H1 (cell line): ENCODE data around the gene NUDT2. TPM values are rescaled to one million over a fixed set of nuclear protein-coding genes. Genes with fewer than 3 reads are reported as not detected.

Source experiments
- CTCF ChIA-PET: fragments of 300-600 bp; sonication (Branson Sonifier 250); formaldehyde crosslinking; loops from one replicate; lab custom pipeline; 2021; ENCODE audit not compliant: partially characterized antibody; lab: Charles Lee
- POLR2A ChIA-PET: fragments of 300-600 bp; sonication (Branson Sonifier 250); formaldehyde crosslinking; loops from one replicate; lab custom pipeline; 2021; ENCODE audit warnings: inconsistent platforms; ENCODE audit not compliant: partially characterized antibody; lab: Charles Lee
- DNase-seq, 2 experiments: peaks; one replicate each; pipeline versions ENCODE4 v3.0.0 to v3.0.0-alpha.2; 2010 to 2022; ENCODE audit warnings: low spot score in 2 of 2, low read depth in 1 of 2, mixed read lengths in 1 of 2
- FAIRE-seq: peaks from 2 replicates; lab custom pipeline; 2011; peaks lifted over from hg19 to GRCh38; lab: Jason Lieb, UNC
- H2AFZ ChIP-seq: 2 replicates; pipeline ENCODE4 v1.8.1; 2012; ENCODE audit warnings: low read length, inconsistent platforms
- H2AK5ac ChIP-seq: 2 replicates; pipeline ENCODE4 v1.6.1; 2013; ENCODE audit warnings: low read depth, low read length
- H2BK120ac ChIP-seq: replicated peaks from 2 replicates; pipeline ENCODE3; 2013; ENCODE audit warnings: low read depth, low read length, inconsistent platforms
- H2BK12ac ChIP-seq: 2 replicates; pipeline ENCODE4 v1.6.1; 2013; ENCODE audit warnings: low read depth, low read length
- H2BK15ac ChIP-seq: 2 replicates; pipeline ENCODE4 v1.6.1; 2013; ENCODE audit warnings: low read length
- H2BK20ac ChIP-seq: 2 replicates; pipeline ENCODE4 v1.6.1; 2013; ENCODE audit warnings: low read length
- H2BK5ac ChIP-seq: 2 replicates; pipeline ENCODE4 v1.6.1; 2013; ENCODE audit warnings: low read depth, low read length
- H3K14ac ChIP-seq: 2 replicates; pipeline ENCODE4 v1.6.1; 2013; ENCODE audit warnings: inconsistent platforms; ENCODE audit not compliant: insufficient read length
- H3K18ac ChIP-seq: 2 replicates; pipeline ENCODE4 v1.6.1; 2013; ENCODE audit warnings: low read length; ENCODE audit errors: extremely low read depth
- H3K23ac ChIP-seq: 2 replicates; pipeline ENCODE4 v1.6.1; 2013; ENCODE audit warnings: inconsistent platforms; ENCODE audit not compliant: insufficient read length
- H3K23me2 ChIP-seq: 2 replicates; pipeline ENCODE4 v1.6.1; 2013; ENCODE audit warnings: low read depth, low read length
- H3K27ac ChIP-seq: 2 replicates; pipeline ENCODE4 v1.6.1; 2011; ENCODE audit warnings: low read depth, low read length, inconsistent platforms
- H3K27me3 ChIP-seq, 4 experiments: replicated peaks in 1 of 4; 1 replicate in 1 of 4; 2 replicates in 3 of 4; pipeline versions ENCODE4 v1.6.1 to v1.8.1; 2011 to 2013; ENCODE audit warnings: low read length in 3 of 4, mild to moderate bottlenecking in 3 of 4, inconsistent platforms in 2 of 4, mixed read lengths in 2 of 4, moderate library complexity in 1 of 4; ENCODE audit not compliant: control insufficient read depth in 3 of 4, insufficient read depth in 3 of 4; ENCODE audit errors: extremely low read depth in 1 of 4
- H3K36me3 ChIP-seq, 4 experiments: 2 replicates each; pipeline versions ENCODE4 v1.6.1 to v1.8.1; 2011 to 2013; ENCODE audit warnings: mild to moderate bottlenecking in 4 of 4, low read length in 3 of 4, moderate library complexity in 2 of 4, control low read depth in 1 of 4, inconsistent platforms in 1 of 4; ENCODE audit not compliant: insufficient read depth in 4 of 4, control insufficient read depth in 2 of 4
- H3K4ac ChIP-seq: replicated peaks from 2 replicates; pipeline ENCODE3; 2013; ENCODE audit warnings: low read length, low read depth, mixed read lengths, inconsistent platforms; ENCODE audit not compliant: insufficient read length
- H3K4me1 ChIP-seq, 4 experiments: replicated peaks in 1 of 4; 1 replicate in 1 of 4; 2 replicates in 3 of 4; pipeline versions ENCODE4 v1.6.1 to v1.8.1; 2011 to 2013; ENCODE audit warnings: low read length in 3 of 4, inconsistent platforms in 2 of 4, mixed read lengths in 1 of 4; ENCODE audit not compliant: insufficient read depth in 4 of 4, control insufficient read depth in 3 of 4
- H3K4me2 ChIP-seq, 2 experiments: 2 replicates each; pipeline versions ENCODE4 v1.6.1 to v1.8.1; 2011 to 2013; ENCODE audit warnings: low read depth in 2 of 2, low read length in 2 of 2, control low read depth in 1 of 2, inconsistent platforms in 1 of 2, mild to moderate bottlenecking in 1 of 2; ENCODE audit not compliant: insufficient read depth in 1 of 2
- H3K4me3 ChIP-seq, 4 experiments: fragments of 200-600, 300-600 bp in 1 of 4; sonication (generic), shearing (Covaris generic), sonication (Bioruptor Twin) in 1 of 4; 2 replicates each; pipeline versions ENCODE4 v1.5.1 to v1.8.1; 2011 to 2016; ENCODE audit warnings: low read length in 4 of 4, low read depth in 3 of 4, control low read depth in 2 of 4, inconsistent platforms in 2 of 4, mild to moderate bottlenecking in 2 of 4, mixed read lengths in 1 of 4, moderate library complexity in 1 of 4; ENCODE audit not compliant: insufficient read depth in 2 of 4; ENCODE audit errors: extremely low read depth in 1 of 4
- H3K56ac ChIP-seq: replicated peaks from 2 replicates; pipeline ENCODE3; 2013; ENCODE audit warnings: low read depth, mild to moderate bottlenecking, mixed read lengths, low read length, inconsistent platforms; ENCODE audit not compliant: insufficient read length
- H3K79me1 ChIP-seq: 2 replicates; pipeline ENCODE4 v1.6.1; 2013; ENCODE audit warnings: low read depth, low read length, control low read depth
- H3K79me2 ChIP-seq, 2 experiments: 2 replicates each; pipeline versions ENCODE4 v1.6.1 to v1.8.1; 2012 to 2013; ENCODE audit warnings: low read length in 2 of 2, mild to moderate bottlenecking in 2 of 2, inconsistent platforms in 1 of 2; ENCODE audit not compliant: insufficient read depth in 2 of 2, control insufficient read depth in 1 of 2
- H3K9ac ChIP-seq, 4 experiments: replicated peaks in 1 of 4; 1 replicate in 1 of 4; 2 replicates in 3 of 4; pipeline versions ENCODE4 v1.6.1 to v1.8.1; 2011 to 2013; ENCODE audit warnings: low read depth in 3 of 4, low read length in 3 of 4, control low read depth in 2 of 4, mild to moderate bottlenecking in 2 of 4, moderate library complexity in 2 of 4, inconsistent platforms in 1 of 4; ENCODE audit errors: extremely low read depth in 1 of 4
- H3K9me3 ChIP-seq, 2 experiments: 2 replicates each; pipeline versions ENCODE4 v1.6.1 to v1.8.1; 2012 to 2013; ENCODE audit warnings: mild to moderate bottlenecking in 2 of 2, moderate library complexity in 2 of 2, control low read depth in 1 of 2, inconsistent platforms in 1 of 2, low read depth in 1 of 2, low read length in 1 of 2, mixed read lengths in 1 of 2; ENCODE audit not compliant: insufficient read depth in 2 of 2
- H4K20me1 ChIP-seq, 2 experiments: replicated peaks in 1 of 2; 2 replicates each; pipeline versions ENCODE3 to v1.8.1; 2011 to 2013; ENCODE audit warnings: inconsistent platforms in 2 of 2, low read length in 2 of 2, mild to moderate bottlenecking in 1 of 2; ENCODE audit not compliant: insufficient read depth in 2 of 2, control insufficient read depth in 1 of 2
- H4K5ac ChIP-seq: 2 replicates; pipeline ENCODE4 v1.6.1; 2013; ENCODE audit warnings: low read length, low read depth, mixed read lengths, inconsistent platforms; ENCODE audit not compliant: insufficient read length
- H4K8ac ChIP-seq: 2 replicates; pipeline ENCODE4 v1.8.0; 2013; ENCODE audit warnings: mild to moderate bottlenecking, moderate library complexity, low read length, inconsistent platforms; ENCODE audit not compliant: insufficient read depth; ENCODE audit errors: extremely low read depth
- H4K91ac ChIP-seq: replicated peaks from 2 replicates; pipeline ENCODE3; 2013; ENCODE audit warnings: low read length, mixed read lengths, inconsistent platforms; ENCODE audit not compliant: insufficient read length
- BCL11A ChIP-seq, 2 experiments: IDR thresholded peaks; one replicate each; pipeline ENCODE4 v1.6.1; 2011; ENCODE audit warnings: low read depth in 2 of 2, low read length in 2 of 2, mild to moderate bottlenecking in 2 of 2
- BRCA1 ChIP-seq: IDR thresholded peaks from 2 replicates; pipeline ENCODE4 v1.6.1; 2012; ENCODE audit warnings: low read depth, low read length, improper control_type of control experiment
- EP300 ChIP-seq, 2 experiments: IDR thresholded peaks; 1 replicate in 1 of 2; 2 replicates in 1 of 2; pipeline ENCODE4 v1.6.1; 2011 to 2012; ENCODE audit warnings: low read depth in 2 of 2, low read length in 2 of 2, mild to moderate bottlenecking in 2 of 2, borderline replicate concordance in 1 of 2, inconsistent platforms in 1 of 2, moderate library complexity in 1 of 2
- HDAC2 ChIP-seq, 2 experiments: fragments of 300-600 bp in 1 of 2; sonication (generic) in 1 of 2; IDR thresholded peaks; 2 replicates each; pipeline ENCODE4 v1.6.1; 2011 to 2012; ENCODE audit warnings: low read depth in 2 of 2, low read length in 2 of 2, mild to moderate bottlenecking in 2 of 2, moderate library complexity in 2 of 2, borderline replicate concordance in 1 of 2, inconsistent platforms in 1 of 2
- POLR2A ChIP-seq, 2 experiments: IDR thresholded peaks; 1 replicate in 1 of 2; 2 replicates in 1 of 2; pipeline ENCODE4 v1.6.1; 2011; ENCODE audit warnings: low read depth in 2 of 2, low read length in 2 of 2, mild to moderate bottlenecking in 2 of 2; ENCODE audit errors: control extremely low read depth in 1 of 2
- RNF2 ChIP-seq: fragments of 200-900, 300-1000 bp; sonication (generic); IDR thresholded peaks from 2 replicates; pipeline ENCODE4 v1.7.1; 2016; ENCODE audit warnings: borderline replicate concordance, low read depth, mild to moderate bottlenecking, antibody characterized with exemption, low read length; ENCODE audit not compliant: poor library complexity, severe bottlenecking; ENCODE audit errors: missing control alignments
- SIN3A ChIP-seq, 2 experiments: IDR thresholded peaks in 1 of 2; conservative IDR thresholded peaks in 1 of 2; 2 replicates each; pipeline ENCODE4 v1.6.1; 2011 to 2012; ENCODE audit warnings: low read length in 2 of 2, improper control_type of control experiment in 1 of 2, low read depth in 1 of 2, mild to moderate bottlenecking in 1 of 2
- SIRT6 ChIP-seq: IDR thresholded peaks from one replicate; pipeline ENCODE4 v1.7.1; 2012; ENCODE audit warnings: low read length, inconsistent platforms
- TCF12 ChIP-seq: IDR thresholded peaks from 2 replicates; pipeline ENCODE4 v1.6.1; 2011; ENCODE audit warnings: low read depth, mild to moderate bottlenecking, low read length
- ZNF274 ChIP-seq: IDR thresholded peaks from 2 replicates; pipeline ENCODE4 v1.7.0; 2012; ENCODE audit warnings: low read length, borderline replicate concordance; ENCODE audit errors: extremely low read depth
- WGBS, 2 experiments: shearing (Covaris generic) in 1 of 2; methylation state at CpG; one replicate each; pipeline versions ENCODE4 v1.1.6 to v1.1.7; 2013 to 2015; ENCODE audit warnings: low lambda C conversion rate in 2 of 2, mixed read lengths in 2 of 2, inconsistent platforms in 1 of 2, low coverage in 1 of 2, missing lambda C conversion rate in 1 of 2; ENCODE audit not compliant: insufficient replicate concordance in 2 of 2, insufficient coverage in 1 of 2, insufficient read length in 1 of 2; ENCODE audit errors: extremely low coverage in 1 of 2, missing lambda C conversion rate in 1 of 2; 5-methylcytosine and 5-hydroxymethylcytosine counted together
- polyA plus RNA-seq, 7 experiments: library from polyadenylated mRNA; depleted of rRNA in 3 of 7; stranded (reverse) in 5 of 7; unstranded in 2 of 7; fragments of >200 nt in 5 of 7; fragments of 200-250 nt in 2 of 7; gene quantifications; 1 replicate in 5 of 7; 2 replicates in 1 of 7; 4 replicates in 1 of 7; pipeline versions ENCODE4 v1.2.1 to v1.2.3, GENCODE V29; 2011 to 2013; ENCODE audit warnings: missing spikeins in 2 of 7, mixed read lengths in 2 of 7
- total RNA-seq: library from RNA; stranded (reverse); fragmentation: NEBNext Ultra II Directional; extraction: Animal tissue kit (Norgen Biotek cat#: 25700); gene quantifications from 2 replicates; pipeline ENCODE4 v1.2.1, GENCODE V29; 2021
- TF ChIP-seq, protein P1 (sequence below): IDR thresholded peaks from 2 replicates; pipeline ENCODE4 v1.6.1; 2012; ENCODE audit warnings: inconsistent platforms

NUDT2 gene
- total and polyA plus RNA-seq, 2 of the 8 experiments (the other 6 are each of a cell fraction or from before 2014, with no cell fraction given), result 16.7 to 23.7 TPM

- Histone ChIP-seq H3K56ac (no peak overlapping the region), H2BK12ac (no peak overlapping the region), H3K4ac (no peak overlapping the region), H3K23ac (no peak overlapping the region), H4K91ac (no peak overlapping the region), H2BK120ac (no peak overlapping the region), H3K23me2 (peaks cover 9% of the 10 kb centered on the region), H3K79me1 (no peaks in the 10 kb centered on the region; the same call in 1 of the 2 replicates), H2BK5ac (0 out of 2 replicates have a peak overlapping the region, but pooled peaks have one; percentile 16), H2BK20ac (no peak overlapping the region), H3K18ac (no peak overlapping the region), H3K4me2 (no peak overlapping the region), H4K5ac (no peak overlapping the region), H3K36me3 (peaks cover 0 to 9% (median 0%) of the 10 kb centered on the region in 4 experiments; a peak in 1 of 8 replicates), H2AFZ (no peak overlapping the region), H4K8ac (peak overlapping the region; percentile 80), H3K79me2 (no peaks in the 10 kb centered on the region), H2AK5ac (no peak overlapping the region), H3K14ac (no peak overlapping the region), H3K27me3 (peaks cover 0 to 6% (median 3%) of the 10 kb centered on the region in 4 experiments; a peak in 3 of 7 replicates), H3K4me3 (no peak overlapping the region), H2BK15ac (no peak overlapping the region), H4K20me1 (peaks cover 0 to 4% of the 10 kb centered on the region in 2 experiments), H3K9ac (no peak overlapping the region), H3K4me1 (peaks cover 3 to 4% (median 3%) of the 10 kb centered on the region in 4 experiments; a peak in 6 of 7 replicates), H3K27ac (no peak overlapping the region), H3K9me3 (peaks cover 0 to 6% of the 10 kb centered on the region in 2 experiments; a peak in 2 of 4 replicates)
- ChIA-PET CTCF (interaction anchor here (0.7 to 19.4 kb wide), 5 partner anchors 9 to 118 kb away, joined by 3 to 350 read pairs (median 6); no protein-coding TSS in a partner anchor), POLR2A (interaction anchor here (1.2 kb wide), 1 partner anchor 33 kb away, joined by 3 read pairs; no protein-coding TSS in a partner anchor)
- FAIRE-seq (no peak), DNase-seq (no peak)
- 91% methylated on average over 44 of the region's 60 CpGs; no CpG with 5 or more reads in 1 of the 2 experiments for WGBS, 2 experiments
- TF ChIP-seq SIRT6, result no peak
- no peak for TF ChIP-seq RNF2
- no peak for TF ChIP-seq TCF12
- no peak for TF ChIP-seq BCL11A (IDR thresholded peaks at IDR 0.05; ENCODE audit: low read depth in 2 of 2, low read length in 2 of 2)
- TF ChIP-seq EP300 (IDR thresholded peaks at IDR 0.05; ENCODE audit: borderline replicate concordance in 1 of 2, low read depth in 2 of 2, low read length in 2 of 2), result no peak
- TF ChIP-seq HDAC2 (IDR thresholded peaks at IDR 0.05; ENCODE audit: borderline replicate concordance in 1 of 2, low read depth in 2 of 2, low read length in 2 of 2), result no peak
- TF ChIP-seq ZNF274, result no peak
- TF ChIP-seq BRCA1, result no peak
- TF ChIP-seq, protein P1, sequence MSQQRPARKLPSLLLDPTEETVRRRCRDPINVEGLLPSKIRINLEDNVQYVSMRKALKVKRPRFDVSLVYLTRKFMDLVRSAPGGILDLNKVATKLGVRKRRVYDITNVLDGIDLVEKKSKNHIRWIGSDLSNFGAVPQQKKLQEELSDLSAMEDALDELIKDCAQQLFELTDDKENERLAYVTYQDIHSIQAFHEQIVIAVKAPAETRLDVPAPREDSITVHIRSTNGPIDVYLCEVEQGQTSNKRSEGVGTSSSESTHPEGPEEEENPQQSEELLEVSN, result no peak
- TF ChIP-seq POLR2A (IDR thresholded peaks at IDR 0.05; ENCODE audit: control extremely low read depth in 1 of 2, low read depth in 2 of 2, low read length in 2 of 2), result no peak
- no peak for TF ChIP-seq SIN3A (conservative IDR thresholded peaks at IDR 0.05 in 1 of 2, IDR thresholded peaks at IDR 0.05 in 1 of 2; ENCODE audit: low read depth in 1 of 2, low read length in 2 of 2)
Observed at GRCh38 chr9:34371886-34372466, 42.6 kb downstream of the NUDT2 start.
